HCT116 (cell line): ENCODE data around the gene XPNPEP2. TPM values are rescaled to one million over a fixed set of nuclear protein-coding genes. Genes with fewer than 3 reads are reported as not detected.

Experiments
- ATAC-seq: fragments of 200-7000 bp; cut with Tn5 transposase; 2 replicates; pipeline ENCODE4 v1.9.1; 2020; ENCODE audit warnings: mild to moderate bottlenecking, moderate library complexity
- BruUV-seq: library from RNA; stranded (reverse); fragments of 400-500 nt; replicated peaks from 2 replicates; lab custom pipeline; 2021; lab: Mats Ljungman, UMichigan
- CTCF ChIA-PET: fragments of 300-600 bp; sonication (Branson Sonifier 250); formaldehyde crosslinking; loops from one replicate; lab custom pipeline; 2021; ENCODE audit warnings: antibody characterized with exemption; lab: Charles Lee
- POLR2A ChIA-PET: fragments of 300-600, 350-600 bp; sonication (Branson Sonifier 250); formaldehyde crosslinking; loops from one replicate; lab custom pipeline; 2021; ENCODE audit warnings: antibody characterized with exemption; lab: Charles Lee
- RAD21 ChIA-PET, 2 experiments: fragments of 300-600 bp; sonication (Branson Sonifier 250); formaldehyde crosslinking; loops; one replicate each; lab custom pipeline; 2023; ENCODE audit warnings: low total read pairs in 2 of 2; ENCODE audit not compliant: uncharacterized antibody in 2 of 2, unreplicated experiment in 2 of 2, low non-redundant PET in 1 of 2; lab: Charles Lee
- DNase-seq: peaks from one replicate; pipeline ENCODE4 v3.0.0-alpha.2; 2010; ENCODE audit warnings: low read depth, low spot score
- H2AFZ ChIP-seq: fragments of 200-600 bp; shearing (Covaris generic), sonication (generic); 2 replicates; pipeline ENCODE4 v1.6.1; 2017; ENCODE audit warnings: low read depth, mixed run types, mixed read lengths, antibody characterized with exemption, low read length; ENCODE audit not compliant: poor library complexity, severe bottlenecking
- H3K27ac ChIP-seq: 2 replicates; pipeline ENCODE4 v1.5.1; 2012; ENCODE audit warnings: low read depth, low read length
- H3K27me3 ChIP-seq: fragments of 200-600 bp; sonication (generic); 2 replicates; pipeline ENCODE4 v1.6.1; 2016; ENCODE audit warnings: mixed run types, low read length, mixed read lengths; ENCODE audit not compliant: insufficient read depth
- H3K36me3 ChIP-seq, 2 experiments: fragments of 200-500 bp in 1 of 2; fragments of 200-600 bp in 1 of 2; sonication (Bioruptor generic) in 1 of 2; sonication (generic) in 1 of 2; 2 replicates each; pipeline versions ENCODE4 v1.5.1 to v1.6.1; 2014 to 2016; ENCODE audit warnings: low read length in 2 of 2, inconsistent platforms in 1 of 2, mixed read lengths in 1 of 2, mixed run types in 1 of 2; ENCODE audit not compliant: insufficient read depth in 2 of 2, control insufficient read depth in 1 of 2
- H3K4me1 ChIP-seq, 2 experiments: fragments of 200-600 bp in 1 of 2; sonication (generic) in 1 of 2; 2 replicates each; pipeline versions ENCODE4 v1.5.1 to v1.6.1; 2012 to 2017; ENCODE audit warnings: low read length in 2 of 2, inconsistent platforms in 1 of 2, mild to moderate bottlenecking in 1 of 2, mixed read lengths in 1 of 2, mixed run types in 1 of 2, moderate library complexity in 1 of 2; ENCODE audit not compliant: insufficient read depth in 2 of 2, control insufficient read depth in 1 of 2
- H3K4me2 ChIP-seq: fragments of 200-600 bp; sonication (generic); 2 replicates; pipeline ENCODE4 v1.6.1; 2017; ENCODE audit warnings: mixed run types, low read length, mixed read lengths
- H3K4me3 ChIP-seq, 2 experiments: fragments of 200-600 bp in 1 of 2; sonication (generic) in 1 of 2; replicated peaks in 1 of 2; 2 replicates each; pipeline ENCODE4 v1.5.1; 2011 to 2016; ENCODE audit warnings: low read length in 2 of 2, control low read depth in 1 of 2, low read depth in 1 of 2, mild to moderate bottlenecking in 1 of 2, mixed read lengths in 1 of 2, mixed run types in 1 of 2
- H3K79me2 ChIP-seq: fragments of 200-600 bp; sonication (generic); 2 replicates; pipeline ENCODE4 v1.6.1; 2017; ENCODE audit warnings: mild to moderate bottlenecking, mixed run types, low read length, moderate library complexity, mixed read lengths; ENCODE audit not compliant: insufficient read depth
- H3K9ac ChIP-seq: fragments of 200-600 bp; sonication (generic); 2 replicates; pipeline ENCODE4 v1.6.1; 2016; ENCODE audit warnings: low read length, mixed read lengths
- H3K9me2 ChIP-seq: fragments of 200-600 bp; sonication (generic), shearing (Covaris generic); 2 replicates; pipeline ENCODE4 v1.6.1; 2017; ENCODE audit warnings: mixed run types, mild to moderate bottlenecking, moderate library complexity; ENCODE audit not compliant: insufficient read depth
- H3K9me3 ChIP-seq, 2 experiments: fragments of 200-500 bp in 1 of 2; fragments of 200-600 bp in 1 of 2; sonication (Bioruptor generic) in 1 of 2; sonication (generic) in 1 of 2; 2 replicates each; pipeline ENCODE4 v1.6.1; 2014 to 2017; ENCODE audit warnings: low read length in 2 of 2, mixed read lengths in 2 of 2, inconsistent platforms in 1 of 2, low read depth in 1 of 2, mild to moderate bottlenecking in 1 of 2, mixed run types in 1 of 2, moderate library complexity in 1 of 2; ENCODE audit not compliant: control insufficient read depth in 1 of 2, insufficient read depth in 1 of 2
- H4K20me1 ChIP-seq: fragments of 200-600 bp; sonication (generic), shearing (Covaris generic); 2 replicates; pipeline ENCODE4 v1.6.1; 2017; ENCODE audit warnings: mixed run types, mild to moderate bottlenecking, moderate library complexity; ENCODE audit not compliant: insufficient read depth
- CEBPB ChIP-seq: IDR thresholded peaks from 2 replicates; pipeline ENCODE4 v1.6.1; 2012; ENCODE audit warnings: low read depth
- ELF1 ChIP-seq: IDR thresholded peaks from 2 replicates; pipeline ENCODE4 v1.6.1; 2012; ENCODE audit warnings: low read depth, borderline replicate concordance
- JUND ChIP-seq: IDR thresholded peaks from 2 replicates; pipeline ENCODE4 v1.6.1; 2012
- POLR2A ChIP-seq: IDR thresholded peaks from 2 replicates; pipeline ENCODE4 v1.7.0; 2011; ENCODE audit warnings: borderline replicate concordance; ENCODE audit not compliant: insufficient read depth, insufficient read length; ENCODE audit errors: extremely low read depth
- POLR2AphosphoS5 ChIP-seq: IDR thresholded peaks from 2 replicates; pipeline ENCODE4 v1.6.1; 2011; ENCODE audit warnings: mild to moderate bottlenecking, low read depth, low read length, moderate library complexity
- RAD21 ChIP-seq: IDR thresholded peaks from 2 replicates; pipeline ENCODE4 v1.6.1; 2012; ENCODE audit warnings: low read depth, mild to moderate bottlenecking
- SP1 ChIP-seq: IDR thresholded peaks from 2 replicates; pipeline ENCODE4 v1.6.1; 2012; ENCODE audit warnings: low read depth
- SRF ChIP-seq: IDR thresholded peaks from 2 replicates; pipeline ENCODE4 v1.6.1; 2012; ENCODE audit warnings: low read depth
- YY1 ChIP-seq: IDR thresholded peaks from 2 replicates; pipeline ENCODE4 v1.6.1; 2011; ENCODE audit warnings: low read length, low read depth, moderate library complexity, mild to moderate bottlenecking; ENCODE audit not compliant: insufficient replicate concordance; ENCODE audit errors: extremely low read depth
- ZNF274 ChIP-seq: fragments of 200-500 bp; sonication (Bioruptor generic); IDR thresholded peaks from 2 replicates; pipeline ENCODE4 v1.6.1; 2014; ENCODE audit warnings: mild to moderate bottlenecking, low read depth, low read length, inconsistent platforms
- intact Hi-C: fragments of 100-400 bp; cut with micrococcal nuclease; formaldehyde crosslinking; loops from 2 replicates; pipeline ENCODE4 v1.10.0; 2022
- total RNA-seq: library from RNA; stranded (reverse); gene quantifications from one replicate; pipeline ENCODE4 v1.2.1, GENCODE V29; 2021; ENCODE audit not compliant: unreplicated experiment
- TF ChIP-seq, protein P1 (sequence below): IDR thresholded peaks from 2 replicates; pipeline ENCODE4 v1.6.1; 2012; ENCODE audit warnings: low read depth
- TF ChIP-seq, protein P2 (sequence below): IDR thresholded peaks from 2 replicates; pipeline ENCODE4 v1.6.1; 2012
- TF ChIP-seq, protein P3 (sequence below), 3 experiments: fragments of 200-600 bp in 1 of 3; sonication (generic) in 1 of 3; IDR thresholded peaks in 2 of 3; conservative IDR thresholded peaks in 1 of 3; 2 replicates each; pipeline ENCODE4 v1.5.1; 2012 to 2017; ENCODE audit warnings: low read depth in 2 of 3, low read length in 2 of 3, antibody characterized with exemption in 1 of 3, borderline replicate concordance in 1 of 3, control low read depth in 1 of 3, mild to moderate bottlenecking in 1 of 3, mixed read lengths in 1 of 3, mixed run types in 1 of 3, moderate library complexity in 1 of 3; ENCODE audit not compliant: insufficient read depth in 1 of 3

Gene XPNPEP2
- total RNA-seq, 1 experiment from 2014 or later: not detected

DNA sequence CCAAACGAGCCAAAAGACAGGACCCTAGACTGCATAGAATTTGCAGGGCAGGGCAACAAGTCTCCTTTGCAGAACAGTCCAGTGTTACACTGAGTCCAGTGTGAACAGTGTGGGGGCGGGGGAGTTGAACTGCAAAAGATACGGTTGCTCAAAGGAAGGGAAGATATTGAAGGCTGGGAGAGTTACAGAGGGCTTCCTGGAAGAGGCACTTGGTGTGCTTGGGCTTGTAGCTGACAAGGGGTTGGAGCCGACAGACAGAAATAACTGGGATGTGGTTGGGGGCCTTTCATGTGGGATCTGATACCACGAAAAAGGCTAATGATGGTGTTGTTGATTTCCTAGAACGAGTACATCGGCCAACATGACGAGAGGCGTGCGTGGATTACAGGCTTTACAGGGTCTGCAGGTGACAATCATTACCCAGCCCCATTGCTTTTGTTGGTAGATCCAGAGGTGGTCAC, 6.1 kb downstream of the XPNPEP2 start:
- Histone ChIP-seq H3K9me2 (no peaks in the 10 kb centered on the region), H3K4me1 (no peaks in the 10 kb centered on the region), H2AFZ (no peak overlapping the region), H3K9ac (no peak overlapping the region), H3K4me3 (no peak overlapping the region), H3K27ac (no peak overlapping the region), H3K9me3 (no peaks in the 10 kb centered on the region), H4K20me1 (no peaks in the 10 kb centered on the region), H3K27me3 (no peaks in the 10 kb centered on the region), H3K79me2 (no peaks in the 10 kb centered on the region), H3K36me3 (no peaks in the 10 kb centered on the region), H3K4me2 (no peak overlapping the region)
- ATAC-seq (no peak), DNase-seq (no peak)
- ChIA-PET POLR2A (no interaction called here), RAD21 (no interaction called here), CTCF (no interaction called here)
- TF ChIP-seq ZNF274 (no peak), SP1 (no peak), POLR2A (no peak), CEBPB (no peak), POLR2AphosphoS5 (no peak), YY1 (no peak), RAD21 (no peak), SRF (no peak), ELF1 (no peak), JUND (no peak)
- TF ChIP-seq, protein P1, sequence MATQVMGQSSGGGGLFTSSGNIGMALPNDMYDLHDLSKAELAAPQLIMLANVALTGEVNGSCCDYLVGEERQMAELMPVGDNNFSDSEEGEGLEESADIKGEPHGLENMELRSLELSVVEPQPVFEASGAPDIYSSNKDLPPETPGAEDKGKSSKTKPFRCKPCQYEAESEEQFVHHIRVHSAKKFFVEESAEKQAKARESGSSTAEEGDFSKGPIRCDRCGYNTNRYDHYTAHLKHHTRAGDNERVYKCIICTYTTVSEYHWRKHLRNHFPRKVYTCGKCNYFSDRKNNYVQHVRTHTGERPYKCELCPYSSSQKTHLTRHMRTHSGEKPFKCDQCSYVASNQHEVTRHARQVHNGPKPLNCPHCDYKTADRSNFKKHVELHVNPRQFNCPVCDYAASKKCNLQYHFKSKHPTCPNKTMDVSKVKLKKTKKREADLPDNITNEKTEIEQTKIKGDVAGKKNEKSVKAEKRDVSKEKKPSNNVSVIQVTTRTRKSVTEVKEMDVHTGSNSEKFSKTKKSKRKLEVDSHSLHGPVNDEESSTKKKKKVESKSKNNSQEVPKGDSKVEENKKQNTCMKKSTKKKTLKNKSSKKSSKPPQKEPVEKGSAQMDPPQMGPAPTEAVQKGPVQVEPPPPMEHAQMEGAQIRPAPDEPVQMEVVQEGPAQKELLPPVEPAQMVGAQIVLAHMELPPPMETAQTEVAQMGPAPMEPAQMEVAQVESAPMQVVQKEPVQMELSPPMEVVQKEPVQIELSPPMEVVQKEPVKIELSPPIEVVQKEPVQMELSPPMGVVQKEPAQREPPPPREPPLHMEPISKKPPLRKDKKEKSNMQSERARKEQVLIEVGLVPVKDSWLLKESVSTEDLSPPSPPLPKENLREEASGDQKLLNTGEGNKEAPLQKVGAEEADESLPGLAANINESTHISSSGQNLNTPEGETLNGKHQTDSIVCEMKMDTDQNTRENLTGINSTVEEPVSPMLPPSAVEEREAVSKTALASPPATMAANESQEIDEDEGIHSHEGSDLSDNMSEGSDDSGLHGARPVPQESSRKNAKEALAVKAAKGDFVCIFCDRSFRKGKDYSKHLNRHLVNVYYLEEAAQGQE: no peak
- TF ChIP-seq, protein P2, sequence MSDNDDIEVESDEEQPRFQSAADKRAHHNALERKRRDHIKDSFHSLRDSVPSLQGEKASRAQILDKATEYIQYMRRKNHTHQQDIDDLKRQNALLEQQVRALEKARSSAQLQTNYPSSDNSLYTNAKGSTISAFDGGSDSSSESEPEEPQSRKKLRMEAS: no peak
- TF ChIP-seq, protein P3, sequence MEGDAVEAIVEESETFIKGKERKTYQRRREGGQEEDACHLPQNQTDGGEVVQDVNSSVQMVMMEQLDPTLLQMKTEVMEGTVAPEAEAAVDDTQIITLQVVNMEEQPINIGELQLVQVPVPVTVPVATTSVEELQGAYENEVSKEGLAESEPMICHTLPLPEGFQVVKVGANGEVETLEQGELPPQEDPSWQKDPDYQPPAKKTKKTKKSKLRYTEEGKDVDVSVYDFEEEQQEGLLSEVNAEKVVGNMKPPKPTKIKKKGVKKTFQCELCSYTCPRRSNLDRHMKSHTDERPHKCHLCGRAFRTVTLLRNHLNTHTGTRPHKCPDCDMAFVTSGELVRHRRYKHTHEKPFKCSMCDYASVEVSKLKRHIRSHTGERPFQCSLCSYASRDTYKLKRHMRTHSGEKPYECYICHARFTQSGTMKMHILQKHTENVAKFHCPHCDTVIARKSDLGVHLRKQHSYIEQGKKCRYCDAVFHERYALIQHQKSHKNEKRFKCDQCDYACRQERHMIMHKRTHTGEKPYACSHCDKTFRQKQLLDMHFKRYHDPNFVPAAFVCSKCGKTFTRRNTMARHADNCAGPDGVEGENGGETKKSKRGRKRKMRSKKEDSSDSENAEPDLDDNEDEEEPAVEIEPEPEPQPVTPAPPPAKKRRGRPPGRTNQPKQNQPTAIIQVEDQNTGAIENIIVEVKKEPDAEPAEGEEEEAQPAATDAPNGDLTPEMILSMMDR (IDR thresholded peaks at IDR 0.05 in 2 of 3, conservative IDR thresholded peaks at IDR 0.05 in 1 of 3; ENCODE audit: borderline replicate concordance in 1 of 3, insufficient read depth in 1 of 3, low read depth in 2 of 3, low read length in 2 of 3): no peak
- intact Hi-C loops: no loop called here
- no TSS peak for BruUV-seq
